ENCODE results near the gene GASK1A.

GRCh38 chr3:43013256-43013655 lies 34.1 kb downstream of the GASK1A start:
- TF ChIP-seq SUZ12 (IDR thresholded peaks at IDR 0.05) (no peak), CTBP1 (IDR thresholded peaks at IDR 0.05; ENCODE audit: borderline replicate concordance) (no peak), SP1 (IDR thresholded peaks at IDR 0.05) (no peak), FOXK2 (IDR thresholded peaks at IDR 0.05) (no peak), LEF1 (IDR thresholded peaks at IDR 0.05; ENCODE audit: borderline replicate concordance) (no peak)

All from HEK293T (cell line).